NCI-H1092 (cell line): Measurements from ENCODE around the gene DIABLO.
"Not testable (repeated sequence)": the region's sequence is repeated elsewhere in the genome, so short reads cannot be mapped to it uniquely, and the experiment has no call there.

Experiments
- DNase-seq: peaks from one replicate; lab custom pipeline; 2025; lab: John Stamatoyannopoulos, UW

DIABLO gene

DNA sequence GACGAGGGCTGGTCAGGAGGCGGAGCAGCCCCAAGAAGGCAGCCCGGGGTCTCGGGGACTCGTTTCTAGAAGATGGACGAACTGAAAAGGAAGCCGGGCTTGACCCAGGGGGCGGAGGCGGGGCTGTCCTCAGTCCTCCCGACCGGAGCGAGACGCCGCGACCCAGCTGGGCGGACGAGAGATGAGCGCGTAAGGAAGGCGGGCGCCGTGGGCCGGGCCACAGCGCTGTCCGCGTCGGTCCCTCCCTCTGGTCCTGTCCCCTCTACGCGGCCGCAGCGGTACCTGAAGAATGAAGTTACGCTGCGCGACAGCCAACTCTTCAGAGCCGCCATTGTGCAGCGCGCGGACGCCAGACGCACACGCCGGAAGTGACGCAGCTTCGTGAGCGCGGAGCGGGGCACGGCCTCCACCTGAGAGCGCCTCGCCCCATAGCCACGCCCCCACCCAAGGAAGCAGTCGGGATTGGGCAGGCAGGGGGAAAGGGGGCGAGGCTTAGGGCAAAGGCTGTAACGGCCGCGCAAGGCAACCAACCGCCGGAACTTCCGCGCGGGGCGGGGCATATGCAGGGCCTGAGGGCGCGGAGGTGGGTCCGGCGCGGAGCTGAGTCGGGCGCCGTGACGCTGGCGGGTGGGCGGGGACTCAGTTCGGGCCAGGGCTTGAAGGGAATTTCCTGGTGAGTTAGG, at the start of gene DIABLO:
Gene DIABLO, minus strand, starts transcription at position 370 of the 683 bp plus-strand sequence. Its CDS starts 38 bp downstream, at position 332.
- peak; percentile 98 for DNase-seq

DNA sequence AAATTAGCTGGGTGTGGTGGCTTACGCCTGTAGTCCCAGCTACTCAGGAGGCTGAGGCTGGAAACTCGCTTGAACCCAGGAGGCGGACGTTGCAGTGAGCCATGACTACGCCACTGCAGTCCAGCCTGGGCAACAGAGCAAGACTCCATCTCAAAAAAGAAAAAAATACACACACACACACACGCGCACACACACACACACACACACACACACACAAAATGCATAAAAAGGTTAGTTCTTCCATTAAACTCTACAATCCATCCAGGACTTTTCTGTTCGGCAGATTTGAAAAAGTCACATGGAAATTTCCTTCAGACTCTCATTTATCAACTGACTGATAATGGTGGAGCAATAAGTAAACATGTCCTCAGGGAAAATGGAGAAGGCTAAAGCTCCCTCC, 49.6 kb upstream of the DIABLO start:
- DNase-seq = no peak

DNA sequence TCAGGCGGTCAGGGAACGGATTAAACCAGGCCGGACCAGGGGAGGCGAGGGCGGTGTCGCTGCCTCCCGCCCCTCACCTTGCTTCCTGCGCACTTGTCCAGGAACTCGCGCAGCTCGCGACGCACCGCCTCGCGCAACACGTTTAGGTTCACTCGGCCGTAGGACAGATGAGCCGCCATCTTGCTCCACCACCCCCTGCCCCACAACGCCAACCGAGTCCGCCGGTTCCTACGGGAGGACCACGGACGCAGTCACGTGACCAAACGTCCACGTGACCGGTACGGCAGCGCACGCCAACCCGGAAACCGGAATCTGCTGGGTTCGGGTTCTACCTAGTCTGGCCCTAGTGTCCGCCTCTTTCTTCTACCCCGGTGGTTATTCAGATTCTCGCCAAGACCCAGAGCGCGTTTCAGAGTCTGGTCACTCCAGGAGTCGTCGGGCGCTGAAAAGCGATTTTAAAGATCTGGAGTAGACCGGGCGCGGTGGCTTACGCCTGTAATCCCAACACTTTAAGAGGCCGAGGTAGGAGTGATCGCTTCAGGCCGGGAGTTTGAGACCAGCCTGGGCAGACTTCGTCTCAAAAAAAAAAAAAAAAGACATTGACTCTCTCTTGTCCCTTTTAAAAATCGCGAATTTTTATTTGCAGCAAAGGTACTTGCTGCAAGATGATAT, 40.5 kb upstream of the DIABLO start, which contains the start of gene VPS33A:
Gene VPS33A, minus strand, starts transcription at position 265 of the 672 bp plus-strand sequence. Its CDS starts 86 bp downstream, at position 179.
- peak; percentile 90 for DNase-seq

- no peak for DNase-seq
Observed at GRCh38 chr12:122265886-122266229, 40.0 kb upstream of the DIABLO start.

DNA sequence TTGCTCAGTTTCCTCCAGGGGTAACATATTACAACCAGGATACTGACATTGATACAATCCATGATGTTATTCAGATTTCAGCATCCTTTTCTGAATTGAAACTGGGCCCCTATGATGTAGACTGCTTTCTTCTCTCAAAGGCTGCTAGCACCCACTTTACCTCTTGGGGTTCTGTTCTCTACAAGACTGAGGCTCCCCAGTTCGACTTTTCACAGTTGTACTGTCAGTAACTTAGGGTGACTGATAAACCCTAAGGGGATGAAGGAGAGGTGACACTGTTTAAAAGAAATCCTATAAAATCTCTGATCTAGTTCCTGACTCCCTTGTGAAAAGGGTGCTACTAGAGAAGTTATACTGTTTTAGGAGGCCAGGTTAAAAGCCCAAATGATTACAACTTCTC, 39.6 kb upstream of the DIABLO start:
- DNase-seq = no peak

DNA sequence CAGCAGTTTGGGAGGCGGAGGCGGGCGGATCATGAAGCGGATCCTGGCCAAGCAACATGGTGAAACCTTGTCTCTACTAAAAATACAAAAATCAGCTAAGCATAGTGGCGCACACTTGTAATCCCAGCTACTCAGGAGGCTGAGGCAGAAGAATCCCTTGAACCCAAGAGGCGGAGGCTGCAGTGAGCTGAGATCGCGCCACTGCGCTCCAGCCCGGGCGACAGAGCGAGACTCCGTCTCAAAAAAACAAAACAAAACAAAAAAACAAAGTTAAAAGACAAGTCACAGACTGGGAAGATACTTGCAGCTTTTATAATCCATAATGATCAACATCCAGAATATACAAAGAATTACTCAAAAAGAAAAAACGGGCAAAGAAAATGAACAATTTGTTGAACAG, 34.9 kb upstream of the DIABLO start:
- DNase-seq = not testable (repeated sequence)

DNA sequence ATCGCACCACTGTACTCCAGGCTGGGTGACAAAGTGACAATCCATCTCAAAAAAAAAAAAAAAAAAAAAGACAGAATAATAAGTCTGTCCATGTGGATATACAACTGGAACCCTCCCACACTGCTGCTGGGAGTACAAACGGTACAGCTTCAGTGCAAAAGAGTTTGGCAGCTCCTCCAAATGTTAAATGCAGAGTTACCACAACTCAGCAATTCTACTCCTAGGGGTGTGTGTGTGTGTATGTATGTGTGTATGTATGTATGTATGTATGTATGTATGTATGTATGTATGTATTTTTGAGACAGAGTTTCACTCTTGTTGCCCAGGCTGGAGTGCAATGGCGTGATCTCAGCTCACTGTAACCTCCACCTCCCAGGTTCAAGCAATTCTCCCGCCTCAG, 33.1 kb upstream of the DIABLO start:
- DNase-seq = not testable (repeated sequence)

- not testable (repeated sequence) for DNase-seq
Observed at GRCh38 chr12:122258462-122258861, 32.6 kb upstream of the DIABLO start.

GRCh38 chr12:122250536-122250935, 24.7 kb upstream of the DIABLO start:
- DNase-seq = no peak

DNA sequence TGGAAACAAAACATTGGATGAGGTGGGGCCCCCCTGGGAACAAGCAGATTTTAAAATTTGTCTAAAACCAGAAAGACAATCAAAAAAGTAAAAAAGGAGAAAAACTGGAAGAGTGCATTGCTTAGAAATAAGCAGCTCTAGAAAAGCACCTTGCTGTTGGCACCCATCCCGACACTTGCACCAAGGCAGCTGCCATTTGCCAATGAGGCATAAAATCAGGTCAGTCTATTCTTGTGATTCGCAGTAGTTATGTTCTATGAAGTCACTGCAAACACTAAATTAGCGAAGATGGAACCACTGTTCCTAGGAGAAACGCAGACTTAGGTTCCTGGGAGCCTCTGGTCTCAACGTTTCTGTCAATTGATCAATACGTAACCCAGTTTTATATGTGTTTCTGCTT, 24.2 kb upstream of the DIABLO start:
- DNase-seq = peak; percentile 39

DNA sequence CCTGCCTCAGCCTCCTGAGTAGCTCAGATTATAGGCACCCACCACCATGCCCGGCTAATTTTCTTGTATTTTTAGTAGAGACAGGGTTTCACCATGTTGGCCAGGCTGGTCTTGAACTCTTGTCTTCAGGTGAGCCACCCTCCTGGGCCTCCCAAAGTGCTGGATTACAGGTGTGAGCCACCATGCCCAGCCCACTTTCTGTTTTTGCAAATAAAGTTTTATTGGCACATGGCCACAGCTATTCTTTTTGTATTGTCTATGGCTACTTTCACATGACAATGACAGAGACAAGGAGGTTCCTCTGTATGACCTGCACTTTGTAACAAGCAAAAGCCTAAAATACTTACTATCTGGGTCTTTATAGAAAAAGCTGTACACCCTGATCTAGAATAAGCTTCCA, 19.7 kb upstream of the DIABLO start:
- no peak for DNase-seq

DNA sequence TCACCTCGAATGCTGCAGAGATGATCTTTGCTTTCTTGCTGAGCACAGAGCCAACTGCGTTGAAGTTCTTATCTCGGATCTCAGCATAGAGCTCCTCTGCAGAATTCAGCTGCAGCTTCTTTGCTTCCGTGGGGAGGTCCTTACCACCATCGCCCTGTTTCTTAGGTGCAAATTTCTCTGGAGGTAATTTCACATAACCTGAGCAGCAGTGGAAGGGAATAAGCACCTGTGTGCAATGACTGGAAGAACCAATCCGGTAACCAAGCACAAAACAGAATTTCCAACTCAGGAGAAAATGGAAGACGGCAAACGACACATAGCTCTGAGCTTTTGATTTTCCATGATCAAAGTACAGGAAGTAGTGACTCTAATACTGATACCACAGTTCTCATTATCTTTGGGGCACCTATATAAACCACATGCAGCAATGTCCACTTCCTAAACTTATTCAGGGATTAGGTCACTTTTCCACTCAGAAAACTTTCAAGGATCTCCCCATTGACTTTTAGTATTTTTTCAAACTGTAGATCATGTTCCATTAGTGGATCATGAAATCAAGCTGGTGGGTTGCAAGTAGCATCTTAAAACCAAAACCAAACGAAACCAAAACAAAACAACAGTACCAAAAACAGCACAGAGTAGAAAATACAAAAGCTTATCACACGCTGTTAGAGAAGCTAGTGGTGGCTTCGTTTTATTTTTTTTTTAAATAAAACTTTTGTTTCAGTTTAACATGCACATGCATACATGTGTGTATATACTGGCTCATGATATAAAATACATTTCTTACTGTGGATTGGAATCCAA, 18.9 kb upstream of the DIABLO start:
- no peak for DNase-seq

GRCh38 chr12:122243965-122244364, 18.1 kb upstream of the DIABLO start:
- no peak for DNase-seq

- no peak for DNase-seq
Observed at GRCh38 chr12:122238861-122239260, 13.0 kb upstream of the DIABLO start.

DNA sequence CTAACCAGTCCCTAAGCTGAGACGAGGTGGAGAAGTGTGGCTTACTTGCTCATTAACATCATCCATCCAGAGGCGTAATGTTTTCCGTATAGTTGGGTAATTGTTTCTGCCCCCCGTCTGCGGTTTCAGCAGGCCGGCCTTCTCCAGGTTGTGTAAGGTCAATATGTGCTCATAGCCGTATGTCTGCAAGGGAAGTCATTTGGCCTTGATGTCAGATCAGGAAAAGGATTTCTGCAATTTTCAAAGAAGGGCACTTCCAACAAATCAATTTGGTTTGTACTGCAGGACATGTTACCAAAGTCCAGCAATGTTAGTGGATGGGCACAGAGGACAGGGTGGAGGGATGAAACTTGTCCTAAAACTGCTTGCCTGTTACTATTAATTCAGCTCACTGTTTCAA, 9.9 kb upstream of the DIABLO start:
- DNase-seq = no peak

GRCh38 chr12:122232691-122233090, 6.8 kb upstream of the DIABLO start:
- DNase-seq = no peak

DNA sequence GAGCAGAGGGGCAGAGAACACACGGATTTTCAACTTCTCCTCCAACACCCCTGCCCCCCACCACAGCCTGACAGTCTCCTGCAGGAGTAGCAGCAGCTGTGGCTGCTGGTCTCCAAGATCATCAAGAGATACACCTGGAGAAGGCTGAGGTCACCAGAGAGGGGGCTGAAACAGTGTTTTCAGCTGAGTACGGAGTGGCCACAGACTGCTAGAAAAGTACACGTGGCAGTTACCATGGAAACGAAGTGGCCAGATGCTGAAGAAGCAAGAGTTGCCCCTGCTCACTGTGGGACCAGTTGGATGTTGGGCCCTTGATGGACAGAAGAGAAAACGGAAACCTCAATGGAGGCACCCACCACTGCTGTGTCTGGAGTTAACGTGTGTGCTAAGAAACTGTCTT, 4.9 kb upstream of the DIABLO start:
- no peak for DNase-seq

GRCh38 chr12:122228092-122228491, 2.2 kb upstream of the DIABLO start:
- DNase-seq = no peak

DNA sequence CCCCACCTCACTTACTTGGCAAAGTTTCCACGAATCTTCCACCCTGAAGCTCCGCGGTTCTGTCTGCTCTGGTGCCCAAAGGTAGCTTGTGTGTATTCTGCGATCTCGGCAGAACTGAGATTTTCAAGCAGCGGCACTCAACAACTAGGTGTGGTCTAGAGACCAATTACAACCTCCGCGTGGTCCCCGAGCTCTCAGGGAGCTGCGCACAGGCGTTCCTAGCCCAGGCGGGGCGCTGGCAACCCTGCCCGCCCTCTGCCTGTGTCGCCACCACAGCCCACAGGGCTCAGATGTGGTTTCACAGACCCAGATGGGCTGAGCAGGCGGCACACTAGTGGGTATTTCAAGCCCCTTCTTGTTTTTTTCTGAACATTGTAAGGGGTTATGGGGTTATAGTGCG, 1.5 kb upstream of the DIABLO start:
- DNase-seq = no peak

DNA sequence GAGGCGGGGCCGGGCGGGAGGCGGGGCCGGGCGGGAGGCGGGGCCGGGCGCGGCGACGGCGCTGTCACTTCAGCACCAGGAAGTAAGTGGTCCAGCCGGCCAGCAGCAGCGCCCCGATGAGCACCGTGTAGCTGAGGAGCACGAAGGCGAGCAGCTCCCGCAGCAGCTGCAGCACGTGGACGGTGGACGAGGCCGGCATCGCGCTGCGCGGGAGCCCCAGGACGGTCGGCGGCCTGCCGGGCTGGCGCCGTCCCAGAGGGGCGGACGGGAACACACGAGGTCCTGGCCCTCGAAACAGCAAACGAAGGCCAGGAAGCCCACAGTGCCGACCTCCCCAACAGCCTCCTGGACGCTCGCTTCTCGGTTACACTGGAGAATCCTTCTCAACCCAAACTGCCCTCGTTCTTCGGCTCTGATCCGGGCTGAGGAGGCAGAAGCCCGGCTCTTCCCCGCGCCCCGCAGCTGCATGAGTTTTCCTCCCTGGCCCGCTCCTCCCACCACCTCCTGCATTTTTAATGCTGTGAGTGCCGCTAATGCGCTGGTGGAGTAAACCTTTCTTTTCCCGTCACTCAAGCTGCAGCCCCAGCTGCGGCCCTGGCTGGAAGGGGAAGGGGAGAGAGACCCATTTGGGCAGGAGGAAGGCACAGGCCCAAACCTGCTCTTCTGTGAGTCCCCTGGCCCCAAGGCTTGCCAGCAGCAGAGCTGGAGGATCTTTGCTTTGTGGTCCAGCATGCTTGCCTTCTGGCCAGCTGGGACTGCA, 694 bp upstream of the DIABLO start:
- no peak for DNase-seq

DNA sequence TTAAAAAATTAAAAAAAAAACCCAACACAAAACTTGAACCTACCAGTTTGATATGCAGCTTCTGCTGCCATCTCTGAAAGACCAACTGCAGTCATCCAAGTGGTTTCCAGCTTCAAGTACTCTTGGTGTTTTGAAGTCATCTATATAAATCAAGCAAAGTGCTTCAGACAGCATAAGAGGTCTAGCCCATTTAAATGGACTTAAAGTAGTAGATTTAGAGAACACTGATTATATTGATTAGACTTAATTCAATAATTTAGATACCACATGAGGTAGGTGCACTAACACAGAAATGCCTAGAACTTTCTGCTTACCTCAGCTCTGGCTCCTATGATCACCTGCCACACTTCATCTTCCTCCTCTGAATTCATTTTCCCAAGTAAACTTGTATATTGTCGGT, 9.4 kb downstream of the DIABLO start:
- DNase-seq = no peak

GRCh38 chr12:122215771-122216170, 10.1 kb downstream of the DIABLO start:
- DNase-seq = no peak
